ENCODE data around the gene CFAP410. TPM values are rescaled to one million over a fixed set of nuclear protein-coding genes. Genes with fewer than 3 reads are reported as not detected.
"Not testable (repeated sequence)": the region's sequence is repeated elsewhere in the genome, so short reads cannot be mapped to it uniquely, and the experiment has no call there.

CFAP410 gene
- total RNA-seq, 2 donors from 2014 or later: 33.1 to 35.7 TPM

- Mint-ChIP-seq H3K27me3 (ENCODE audit: insufficient read depth) (peaks cover 2% of the 10 kb centered on the region), H3K4me3 (no peak overlapping the region), H3K4me1 (no peaks in the 10 kb centered on the region), H3K9me3 (peaks cover 5% of the 10 kb centered on the region), H3K27ac (no peak overlapping the region), H3K36me3 (ENCODE audit: low read depth) (no peaks in the 10 kb centered on the region)
- TF ChIP-seq CTCF (conservative IDR thresholded peaks at IDR 0.05): peak; percentile 58
- Histone ChIP-seq H3K4me3 (ENCODE audit: low read length) (no peak overlapping the region), H3K27me3 (ENCODE audit: control insufficient read depth, insufficient read depth, low read length, poor library complexity, severe bottlenecking) (no peaks in the 10 kb centered on the region), H3K9ac (ENCODE audit: extremely low read depth, low read length, poor library complexity, severe bottlenecking) (no peak overlapping the region), H3K4me1 (ENCODE audit: control insufficient read depth, insufficient read depth, low read length) (no peaks in the 10 kb centered on the region), H3K36me3 (ENCODE audit: control insufficient read depth, insufficient read depth, low read length) (no peaks in the 10 kb centered on the region), H3K27ac (ENCODE audit: low read depth, low read length) (no peak overlapping the region), H3K9me3 (ENCODE audit: control insufficient read depth, low read length) (peaks cover 19% of the 10 kb centered on the region)
- DNase-seq: peak; percentile 69
- 73 to 88% methylated on average over 8 to 22 of the region's 22 CpGs for WGBS, 2 experiments (ENCODE audit: insufficient coverage in 1 of 2, insufficient read length in 1 of 2)
Measured at GRCh38 chr21:44364151-44365053, 25.2 kb upstream of the CFAP410 start.

GRCh38 chr21:44363278-44363677 lies 24.1 kb upstream of the CFAP410 start:
- WGBS, 2 experiments (ENCODE audit: insufficient coverage in 1 of 2, insufficient read length in 1 of 2): 82 to 100% methylated on average over 1 of the region's 1 CpG
- no peak for TF ChIP-seq CTCF (conservative IDR thresholded peaks at IDR 0.05)

GRCh38 chr21:44361903-44362302 lies 22.7 kb upstream of the CFAP410 start:
- peaks cover 26% of the 10 kb centered on the region for H3K9me3 ChIP-seq (ENCODE audit: control insufficient read depth, low read length)
- not testable (repeated sequence) for H3K4me1 Mint-ChIP-seq; H3K27ac Mint-ChIP-seq; H3K4me3 ChIP-seq (ENCODE audit: low read length); H3K9ac ChIP-seq (ENCODE audit: extremely low read depth, low read length, poor library complexity, severe bottlenecking); DNase-seq; H3K36me3 Mint-ChIP-seq (ENCODE audit: low read depth); H3K36me3 ChIP-seq (ENCODE audit: control insufficient read depth, insufficient read depth, low read length); H3K4me1 ChIP-seq (ENCODE audit: control insufficient read depth, insufficient read depth, low read length); H3K4me3 Mint-ChIP-seq; H3K27ac ChIP-seq (ENCODE audit: low read depth, low read length); H3K27me3 ChIP-seq (ENCODE audit: control insufficient read depth, insufficient read depth, low read length, poor library complexity, severe bottlenecking); H3K27me3 Mint-ChIP-seq (ENCODE audit: insufficient read depth)
- 90 to 100% methylated on average over 1 to 4 of the region's 5 CpGs for WGBS, 2 experiments (ENCODE audit: insufficient coverage in 1 of 2, insufficient read length in 1 of 2)
- peaks cover 14% of the 10 kb centered on the region for H3K9me3 Mint-ChIP-seq

More at GRCh38 chr21:44363278-44363677, 24.1 kb upstream of the CFAP410 start:
- peaks cover 26% of the 10 kb centered on the region for H3K9me3 ChIP-seq (ENCODE audit: control insufficient read depth, low read length)
- DNase-seq: no peak
- H3K36me3 Mint-ChIP-seq (ENCODE audit: low read depth): no peaks in the 10 kb centered on the region
- peaks cover 14% of the 10 kb centered on the region for H3K9me3 Mint-ChIP-seq
- peaks cover 3% of the 10 kb centered on the region for H3K27me3 Mint-ChIP-seq (ENCODE audit: insufficient read depth)
- H3K4me3 ChIP-seq (ENCODE audit: low read length): no peak overlapping the region
- H3K27me3 ChIP-seq (ENCODE audit: control insufficient read depth, insufficient read depth, low read length, poor library complexity, severe bottlenecking): no peaks in the 10 kb centered on the region
- no peak overlapping the region for H3K27ac Mint-ChIP-seq
- no peak overlapping the region for H3K4me3 Mint-ChIP-seq
- H3K4me1 Mint-ChIP-seq: no peaks in the 10 kb centered on the region
- no peak overlapping the region for H3K27ac ChIP-seq (ENCODE audit: low read depth, low read length)
- no peaks in the 10 kb centered on the region for H3K4me1 ChIP-seq (ENCODE audit: control insufficient read depth, insufficient read depth, low read length)
- H3K9ac ChIP-seq (ENCODE audit: extremely low read depth, low read length, poor library complexity, severe bottlenecking): no peak overlapping the region
- no peaks in the 10 kb centered on the region for H3K36me3 ChIP-seq (ENCODE audit: control insufficient read depth, insufficient read depth, low read length)
